ENCODE results near the gene CFAP210. TPM values are rescaled to one million over a fixed set of nuclear protein-coding genes. Genes with fewer than 3 reads are reported as not detected.

The CFAP210 gene, protein sequence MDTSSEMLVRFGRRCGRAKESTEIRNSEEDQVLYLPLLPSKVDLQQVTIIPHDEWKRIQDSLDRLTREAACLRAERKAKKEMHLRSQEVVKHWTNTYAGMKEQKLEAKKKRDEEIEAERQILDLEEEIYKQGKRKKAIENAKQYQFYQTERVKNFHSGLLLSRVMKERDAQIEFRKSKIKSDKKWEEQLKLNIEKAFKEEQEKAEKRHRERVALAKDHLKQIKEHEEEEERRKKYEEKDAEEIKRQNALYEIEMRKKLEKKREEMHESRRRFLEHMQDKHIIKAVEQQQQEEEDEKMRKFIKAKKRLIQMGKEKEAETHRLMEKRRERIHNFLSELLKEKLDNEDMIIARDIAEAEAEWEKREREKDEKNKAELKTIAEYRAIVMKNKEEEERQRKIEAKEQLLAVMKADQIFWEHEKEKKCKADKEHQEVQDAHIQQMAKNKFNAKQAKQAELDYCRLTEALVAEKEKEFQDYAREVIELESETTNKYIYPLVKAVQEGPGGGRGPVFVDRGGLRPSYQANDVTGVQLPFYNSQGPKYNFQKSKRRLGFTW
- total RNA-seq (2021), result 0.33 and 0.94 TPM in 2 replicates
- long read RNA-seq, partial matches to known transcripts, result 0 of 19 reads
- long read RNA-seq, other reads (novel, unspliced or antisense), result 19 of 19 reads

GRCh38 chr2:169694113-169694893 lies at the start of gene CFAP210, which contains the start of gene PHOSPHO2:
TSS of gene CFAP210 (minus strand) at chr2:169694405. CDS start at chr2:169694327, 78 bp downstream.
TSS of gene PHOSPHO2 (plus strand) at chr2:169694469. CDS start at chr2:169700972, 6,503 bp downstream.
- H3K27me3 Mint-ChIP-seq (ENCODE audit: low read depth), result peaks cover 10% of the 10 kb centered on the region
- no peaks in the 10 kb centered on the region for H3K79me2 ChIP-seq (ENCODE audit: insufficient read depth, low read length)
- no peak within 1 kb of the TSS for H2BK15ac ChIP-seq (ENCODE audit: low read depth, low read length)
- H3K18ac ChIP-seq (ENCODE audit: insufficient read length, low read depth, low read length), result peak within 1 kb of the TSS; percentile 89
- H3K9me3 Mint-ChIP-seq, result no peaks in the 10 kb centered on the region
- H2BK5ac ChIP-seq (ENCODE audit: insufficient read length, low read length), result no peak within 1 kb of the TSS
- peaks cover 10% of the 10 kb centered on the region for H3K23me2 ChIP-seq (ENCODE audit: insufficient read length, low read depth, low read length, poor library complexity, severe bottlenecking)
- H3K9me3 ChIP-seq (ENCODE audit: control insufficient read depth, low read depth, low read length), result no peaks in the 10 kb centered on the region
- no peak within 1 kb of the TSS for H2BK20ac ChIP-seq (ENCODE audit: low read depth, low read length, poor library complexity, severe bottlenecking)
- H3K27me3 ChIP-seq (ENCODE audit: insufficient read depth, low read length), result no peaks in the 10 kb centered on the region
- no peak within 1 kb of the TSS for H3K27ac ChIP-seq (ENCODE audit: insufficient read length, low read depth, low read length)
- H3K4me2 ChIP-seq (ENCODE audit: insufficient read depth, insufficient read length, low read length), result peak within 1 kb of the TSS; percentile 83
- no peak within 1 kb of the TSS for H3K56ac ChIP-seq (ENCODE audit: insufficient read length, low read depth, low read length)
- H3T11ph ChIP-seq (ENCODE audit: low read length), result no peak within 1 kb of the TSS
- H2AK5ac ChIP-seq (ENCODE audit: insufficient read length, low read length), result no peak within 1 kb of the TSS
- no peaks in the 10 kb centered on the region for H4K20me1 ChIP-seq (ENCODE audit: control insufficient read depth, insufficient read depth, insufficient read length)
- no peaks in the 10 kb centered on the region for H3K79me1 ChIP-seq (ENCODE audit: insufficient read depth, low read depth, low read length, poor library complexity, severe bottlenecking)
- no CpG with 5 or more reads among the region's 63 CpGs for WGBS (ENCODE audit: extremely low coverage, insufficient read length, low lambda C conversion rate)
- H3K4ac ChIP-seq (ENCODE audit: low read depth, low read length), result no peak within 1 kb of the TSS; the same call in 1 of the 2 replicates
- peaks cover 5 to 10% of the 10 kb centered on the region in 2 experiments for H3K4me1 Mint-ChIP-seq
- no peak for TF ChIP-seq CTCF (conservative IDR thresholded peaks at IDR 0.05)
- peak within 1 kb of the TSS; percentile 80; the same call in 1 of the 2 replicates for H3K14ac ChIP-seq (ENCODE audit: insufficient read depth, low read length)
- H3K4me3 Mint-ChIP-seq, result peak within 1 kb of the TSS; percentile 87 to 96
- H2AFZ ChIP-seq (ENCODE audit: low read length), result no peak within 1 kb of the TSS
- H4K8ac ChIP-seq (replicated peaks; ENCODE audit: insufficient read length, low read depth, low read length), result no peak within 1 kb of the TSS
- peak within 1 kb of the TSS; percentile 57 to 99 (median 87); a peak in 6 of 7 replicates for H3K27ac Mint-ChIP-seq
- peaks cover 0 to 16% (median 10%) of the 10 kb centered on the region in 3 experiments; a peak in 5 of 7 replicates for H3K36me3 Mint-ChIP-seq (ENCODE audit: insufficient read depth in 1 of 3, low read depth in 3 of 3)
- DNase-seq, result peak; percentile 97
- H3K9ac ChIP-seq (ENCODE audit: extremely low read depth, insufficient read length, low read length), result peak within 1 kb of the TSS; percentile 60
- no peak within 1 kb of the TSS for H2BK12ac ChIP-seq (ENCODE audit: insufficient read length, low read depth, low read length)
- peak within 1 kb of the TSS; percentile 94 for H2BK120ac ChIP-seq (ENCODE audit: low read depth, low read length, poor library complexity, severe bottlenecking)
- H3K4me1 ChIP-seq (ENCODE audit: insufficient read depth, low read length), result no peaks in the 10 kb centered on the region
- H4K5ac ChIP-seq (ENCODE audit: insufficient read length, low read depth, low read length), result no peak within 1 kb of the TSS
- no peak within 1 kb of the TSS for H3K23ac ChIP-seq (ENCODE audit: insufficient read length, low read depth, low read length)
- no peak within 1 kb of the TSS for H4K91ac ChIP-seq (ENCODE audit: insufficient read length, low read depth, low read length)

All from H9 (cell line).